Left forelimb (tissue), 1 donor: ENCODE results near the gene NR1D1.

Experiments used
- DNase-seq: peaks from one replicate; pipeline ENCODE4 v3.0.0-alpha.2; 2018; ENCODE audit warnings: low spot score

The NR1D1 gene

GRCh38 chr17:40111221-40112128 is 11.1 kb upstream of the NR1D1 start:
- peak; percentile 89 for DNase-seq

- no peak for DNase-seq
Measured at GRCh38 chr17:40110026-40110845, 9.8 kb upstream of the NR1D1 start.

GRCh38 chr17:40108970-40109824 is 8.8 kb upstream of the NR1D1 start:
- DNase-seq = no peak

- DNase-seq = no peak
Measured at GRCh38 chr17:40107522-40108174, 7.3 kb upstream of the NR1D1 start.

- DNase-seq = peak; percentile 82
Measured at GRCh38 chr17:40106760-40107521, 6.6 kb upstream of the NR1D1 start.

GRCh38 chr17:40105861-40106759 is 5.7 kb upstream of the NR1D1 start:
- DNase-seq = no peak

GRCh38 chr17:40104594-40105486 is 4.5 kb upstream of the NR1D1 start:
- DNase-seq = no peak

- DNase-seq = no peak
Measured at GRCh38 chr17:40103688-40104087, 3.3 kb upstream of the NR1D1 start.

- no peak for DNase-seq
Measured at GRCh38 chr17:40103071-40103661, 2.8 kb upstream of the NR1D1 start.

GRCh38 chr17:40101367-40102210 is 1.2 kb upstream of the NR1D1 start:
- DNase-seq = no peak

GRCh38 chr17:40100669-40101366 is 429 bp upstream of the NR1D1 start:
- DNase-seq = peak; percentile 90

GRCh38 chr17:40099619-40100418 is 570 bp downstream of the NR1D1 start:
- no peak for DNase-seq

GRCh38 chr17:40098846-40099618 is 1.4 kb downstream of the NR1D1 start:
- DNase-seq = peak; percentile 93

- no peak for DNase-seq
Measured at GRCh38 chr17:40097931-40098845, 2.2 kb downstream of the NR1D1 start.
